Keratinocyte (primary cell): ENCODE data around the gene NOS1AP. TPM values are rescaled to one million over a fixed set of nuclear protein-coding genes. Genes with fewer than 3 reads are reported as not detected.

Experiments
- DNase-seq: peaks from one replicate; pipeline ENCODE4 v3.0.0-alpha.2; 2011; ENCODE audit warnings: low read depth, missing footprints, low spot score
- FAIRE-seq: peaks from 2 replicates; lab custom pipeline; 2011; peaks lifted over from hg19 to GRCh38; lab: Jason Lieb, UNC
- H2AFZ ChIP-seq: 2 replicates; pipeline ENCODE4 v1.6.0; 2012; ENCODE audit warnings: low read length, control low read depth, inconsistent platforms; ENCODE audit not compliant: control insufficient read depth
- H3K27ac ChIP-seq: 2 replicates; pipeline ENCODE4 v1.5.1; 2011; ENCODE audit warnings: low read length; ENCODE audit not compliant: control insufficient read depth, insufficient read depth
- H3K27me3 ChIP-seq: 3 replicates; pipeline ENCODE4 v1.6.0; 2011; ENCODE audit warnings: low read length; ENCODE audit not compliant: control insufficient read depth, insufficient read depth; ENCODE audit errors: extremely low read depth
- H3K36me3 ChIP-seq, 2 experiments: 2 replicates in 1 of 2; 3 replicates in 1 of 2; pipeline ENCODE4 v1.5.1; 2011; ENCODE audit warnings: low read length in 2 of 2, mild to moderate bottlenecking in 1 of 2; ENCODE audit not compliant: control insufficient read depth in 2 of 2, insufficient read depth in 2 of 2; ENCODE audit errors: extremely low read depth in 1 of 2
- H3K4me1 ChIP-seq: 3 replicates; pipeline ENCODE4 v1.5.1; 2011; ENCODE audit warnings: low read length; ENCODE audit not compliant: control insufficient read depth, insufficient read depth; ENCODE audit errors: extremely low read depth
- H3K4me2 ChIP-seq: 3 replicates; pipeline ENCODE4 v1.6.0; 2011; ENCODE audit warnings: low read depth, low read length; ENCODE audit not compliant: control insufficient read depth, insufficient read depth; ENCODE audit errors: extremely low read depth
- H3K4me3 ChIP-seq, 3 experiments: fragments of 200-600 bp in 1 of 3; sonication (generic) in 1 of 3; 2 replicates in 2 of 3; 3 replicates in 1 of 3; pipeline ENCODE4 v1.5.1; 2011 to 2016; ENCODE audit warnings: low read length in 3 of 3, mild to moderate bottlenecking in 3 of 3, control low read depth in 2 of 3, inconsistent platforms in 1 of 3, low read depth in 1 of 3, mixed read lengths in 1 of 3, mixed run types in 1 of 3, moderate library complexity in 1 of 3; ENCODE audit not compliant: control insufficient read depth in 2 of 3, insufficient read depth in 2 of 3; ENCODE audit errors: extremely low read depth in 1 of 3
- H3K79me2 ChIP-seq: 2 replicates; pipeline ENCODE4 v1.6.0; 2012; ENCODE audit warnings: low read length; ENCODE audit not compliant: control insufficient read depth, insufficient read depth
- H3K9ac ChIP-seq: 3 replicates; pipeline ENCODE4 v1.6.0; 2011; ENCODE audit warnings: low read length; ENCODE audit not compliant: control insufficient read depth, insufficient read depth; ENCODE audit errors: extremely low read depth
- H3K9me1 ChIP-seq: 3 replicates; pipeline ENCODE4 v1.6.0; 2011; ENCODE audit warnings: low read length; ENCODE audit not compliant: control insufficient read depth, insufficient read depth; ENCODE audit errors: extremely low read depth
- H3K9me3 ChIP-seq: 2 replicates; pipeline ENCODE4 v1.5.1; 2012; ENCODE audit warnings: low read depth, low read length; ENCODE audit not compliant: control insufficient read depth
- H4K20me1 ChIP-seq: 3 replicates; pipeline ENCODE4 v1.6.0; 2011; ENCODE audit warnings: low read length; ENCODE audit not compliant: control insufficient read depth, insufficient read depth; ENCODE audit errors: extremely low read depth
- EZH2 ChIP-seq: IDR thresholded peaks from one replicate; pipeline ENCODE4 v1.6.1; 2012; ENCODE audit warnings: inconsistent platforms, mild to moderate bottlenecking, low read length, moderate library complexity
- dilution Hi-C: fragments of 300-500 bp; cut with MboI; formaldehyde crosslinking; loops from one replicate; pipeline ENCODE4 v1.7.0; 2020; ENCODE audit warnings: low sequenced_read_pairs; ENCODE audit not compliant: extremely low pct_ligation_motif_present
- polyA plus RNA-seq, 5 experiments: library from polyadenylated mRNA; depleted of rRNA in 3 of 5; stranded (reverse) in 3 of 5; stranded (forward) in 1 of 5; unstranded in 1 of 5; fragments of >200 nt; gene quantifications; 1 replicate in 1 of 5; 2 replicates in 3 of 5; 3 replicates in 1 of 5; pipeline versions ENCODE4 v1.2.1 to v1.2.3, GENCODE V29; 2011 to 2012; ENCODE audit warnings: missing spikeins in 2 of 5, low read depth in 1 of 5, low replicate concordance in 1 of 5
- TF ChIP-seq, protein P1 (sequence below), 3 experiments: IDR thresholded peaks in 1 of 3; conservative IDR thresholded peaks in 1 of 3; optimal IDR thresholded peaks in 1 of 3; 2 replicates in 2 of 3; 3 replicates in 1 of 3; pipeline versions ENCODE3 to v1.5.1; 2011; ENCODE audit warnings: low read length in 3 of 3, mild to moderate bottlenecking in 3 of 3, moderate library complexity in 2 of 3, control low read depth in 1 of 3, inconsistent platforms in 1 of 3; ENCODE audit not compliant: insufficient read depth in 2 of 3; ENCODE audit errors: extremely low read depth in 1 of 3

The NOS1AP gene
- polyA plus RNA-seq, 1 donor (not counting 4 experiments of a cell fraction or from before 2014, with no cell fraction given), result not detected

DNA sequence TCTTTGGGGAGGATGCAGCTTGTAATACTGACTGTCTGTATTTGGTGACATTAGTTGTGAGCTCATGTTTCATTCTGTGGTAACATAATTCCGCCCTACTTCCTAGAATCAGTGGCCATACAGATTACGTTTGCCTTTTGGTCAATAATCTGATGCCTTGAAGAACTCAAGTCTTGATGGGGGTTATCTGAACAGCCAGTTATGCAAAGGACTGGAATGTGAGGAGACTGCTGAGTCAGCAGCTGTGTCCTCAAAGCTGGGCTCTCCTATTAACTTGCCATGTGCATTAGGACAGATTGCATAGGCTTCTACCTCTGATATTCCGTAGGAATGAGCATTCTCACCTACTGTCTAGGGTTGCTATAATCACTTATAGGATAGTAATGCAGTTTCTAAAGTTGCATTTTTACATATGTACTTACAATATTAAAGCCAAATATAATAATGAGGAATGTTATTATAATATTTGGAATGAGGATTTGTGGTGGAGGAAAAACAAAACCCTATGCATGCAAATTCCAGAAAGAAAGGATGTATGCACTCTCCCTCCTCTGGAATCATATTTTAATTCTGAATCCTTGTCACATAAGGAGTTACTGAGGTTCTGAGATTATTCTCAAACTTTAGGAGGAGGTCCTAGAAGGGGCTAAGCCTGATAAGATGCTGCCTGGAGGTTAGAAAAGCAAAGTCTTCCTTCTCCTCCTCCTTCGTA is 116.0 kb downstream of the NOS1AP start:
- Histone ChIP-seq H3K79me2 (no peaks in the 10 kb centered on the region), H3K4me3 (no peak overlapping the region), H3K4me1 (no peaks in the 10 kb centered on the region), H3K27ac (no peak overlapping the region), H3K4me2 (no peak overlapping the region), H4K20me1 (no peaks in the 10 kb centered on the region), H3K9ac (no peak overlapping the region), H3K9me3 (no peaks in the 10 kb centered on the region), H3K9me1 (no peaks in the 10 kb centered on the region), H3K27me3 (no peaks in the 10 kb centered on the region), H3K36me3 (no peaks in the 10 kb centered on the region), H2AFZ (no peak overlapping the region)
- DNase-seq, result no peak
- no peak for TF ChIP-seq EZH2
- FAIRE-seq, result no peak
- dilution Hi-C loops, result no loop called here

DNA sequence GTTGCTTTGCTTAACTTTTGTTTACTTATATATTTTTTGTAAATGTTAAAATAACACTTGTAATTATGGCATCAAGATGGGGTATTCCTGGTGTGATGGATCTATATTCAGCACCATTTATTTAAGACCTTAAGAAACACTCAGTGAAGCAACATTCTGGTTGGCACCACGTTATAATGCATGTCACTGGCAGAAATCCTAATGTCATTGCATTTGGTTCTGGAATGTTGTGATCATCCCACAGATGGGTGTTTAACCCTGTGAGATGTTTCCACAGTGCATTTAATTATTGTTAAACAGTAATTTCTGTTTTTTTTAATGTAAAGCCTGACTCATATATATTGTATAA is 116.5 kb downstream of the NOS1AP start:
- Histone ChIP-seq H3K4me2 (no peak overlapping the region), H3K9me3 (no peaks in the 10 kb centered on the region), H3K9me1 (no peaks in the 10 kb centered on the region), H3K27me3 (no peaks in the 10 kb centered on the region), H3K79me2 (no peaks in the 10 kb centered on the region), H3K27ac (no peak overlapping the region), H3K9ac (no peak overlapping the region), H3K36me3 (no peaks in the 10 kb centered on the region), H2AFZ (no peak overlapping the region), H3K4me1 (no peaks in the 10 kb centered on the region), H4K20me1 (no peaks in the 10 kb centered on the region), H3K4me3 (no peak overlapping the region)
- dilution Hi-C loops, result no loop called here
- DNase-seq (no peak), FAIRE-seq (no peak)
- TF ChIP-seq EZH2, result no peak
- TF ChIP-seq, protein P1, sequence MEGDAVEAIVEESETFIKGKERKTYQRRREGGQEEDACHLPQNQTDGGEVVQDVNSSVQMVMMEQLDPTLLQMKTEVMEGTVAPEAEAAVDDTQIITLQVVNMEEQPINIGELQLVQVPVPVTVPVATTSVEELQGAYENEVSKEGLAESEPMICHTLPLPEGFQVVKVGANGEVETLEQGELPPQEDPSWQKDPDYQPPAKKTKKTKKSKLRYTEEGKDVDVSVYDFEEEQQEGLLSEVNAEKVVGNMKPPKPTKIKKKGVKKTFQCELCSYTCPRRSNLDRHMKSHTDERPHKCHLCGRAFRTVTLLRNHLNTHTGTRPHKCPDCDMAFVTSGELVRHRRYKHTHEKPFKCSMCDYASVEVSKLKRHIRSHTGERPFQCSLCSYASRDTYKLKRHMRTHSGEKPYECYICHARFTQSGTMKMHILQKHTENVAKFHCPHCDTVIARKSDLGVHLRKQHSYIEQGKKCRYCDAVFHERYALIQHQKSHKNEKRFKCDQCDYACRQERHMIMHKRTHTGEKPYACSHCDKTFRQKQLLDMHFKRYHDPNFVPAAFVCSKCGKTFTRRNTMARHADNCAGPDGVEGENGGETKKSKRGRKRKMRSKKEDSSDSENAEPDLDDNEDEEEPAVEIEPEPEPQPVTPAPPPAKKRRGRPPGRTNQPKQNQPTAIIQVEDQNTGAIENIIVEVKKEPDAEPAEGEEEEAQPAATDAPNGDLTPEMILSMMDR (optimal IDR thresholded peaks at IDR 0.05 in 1 of 3, IDR thresholded peaks at IDR 0.05 in 1 of 3, conservative IDR thresholded peaks at IDR 0.05 in 1 of 3; ENCODE audit: extremely low read depth in 1 of 3, insufficient read depth in 2 of 3, low read length in 3 of 3), result no peak

DNA sequence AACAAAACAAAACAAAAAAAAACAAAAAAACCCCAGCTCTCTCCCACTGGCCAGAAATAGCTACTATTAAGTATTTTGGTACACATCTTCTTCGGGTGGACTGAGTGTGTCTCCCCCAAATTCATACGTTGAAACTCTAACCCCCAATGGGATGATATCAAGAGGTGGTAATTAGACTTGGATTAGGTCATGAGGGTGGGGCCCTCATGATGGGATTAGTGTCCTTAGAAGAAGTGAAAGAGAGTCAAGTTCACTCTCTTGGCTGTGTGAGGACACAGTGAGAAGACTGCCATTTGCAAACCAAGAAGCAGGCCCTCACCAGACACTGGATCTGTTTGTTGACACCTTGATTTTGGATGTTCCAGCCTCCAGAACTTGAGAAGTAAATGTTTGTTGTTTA is 116.9 kb downstream of the NOS1AP start:
- no peaks in the 10 kb centered on the region for H3K27me3 ChIP-seq
- TF ChIP-seq, protein P1 (optimal IDR thresholded peaks at IDR 0.05 in 1 of 3, IDR thresholded peaks at IDR 0.05 in 1 of 3, conservative IDR thresholded peaks at IDR 0.05 in 1 of 3; ENCODE audit: extremely low read depth in 1 of 3, insufficient read depth in 2 of 3, low read length in 3 of 3), result no peak
- TF ChIP-seq EZH2, result no peak
- H3K36me3 ChIP-seq, result no peaks in the 10 kb centered on the region
- no peaks in the 10 kb centered on the region for H3K9me3 ChIP-seq
- DNase-seq (no peak), FAIRE-seq (no peak)
- no peak overlapping the region for H3K27ac ChIP-seq
- H4K20me1 ChIP-seq, result no peaks in the 10 kb centered on the region
- no peak overlapping the region for H3K4me3 ChIP-seq
- no peaks in the 10 kb centered on the region for H3K4me1 ChIP-seq
- H3K4me2 ChIP-seq, result no peak overlapping the region
- no peaks in the 10 kb centered on the region for H3K9me1 ChIP-seq
- H3K9ac ChIP-seq, result no peak overlapping the region
- no peaks in the 10 kb centered on the region for H3K79me2 ChIP-seq
- dilution Hi-C loops, result no loop called here
- H2AFZ ChIP-seq, result no peak overlapping the region
